CD4-positive, alpha-beta T cell treated with Interleukin-15 for 1 hour (primary cell): ENCODE data around the gene TPSB2.
"Not testable (repeated sequence)": the region's sequence is repeated elsewhere in the genome, so short reads cannot be mapped to it uniquely, and the experiment has no call there.

Experiments used
- DNase-seq: peaks from one replicate; pipeline ENCODE4 v3.0.0-alpha.2; 2020

Gene TPSB2

GRCh38 chr16:1239575-1239974 is 9.6 kb upstream of the TPSB2 start:
- DNase-seq = not testable (repeated sequence)

- not testable (repeated sequence) for DNase-seq
Measured at GRCh38 chr16:1238909-1239308, 8.9 kb upstream of the TPSB2 start.

GRCh38 chr16:1237990-1238389 is 8.0 kb upstream of the TPSB2 start:
- no peak for DNase-seq

- DNase-seq = not testable (repeated sequence)
Measured at GRCh38 chr16:1236659-1237058, 6.7 kb upstream of the TPSB2 start.

- not testable (repeated sequence) for DNase-seq
Measured at GRCh38 chr16:1232049-1232748, 2.2 kb upstream of the TPSB2 start.

GRCh38 chr16:1231301-1231700 is 1.3 kb upstream of the TPSB2 start:
- not testable (repeated sequence) for DNase-seq

GRCh38 chr16:1230471-1231212 is 658 bp upstream of the TPSB2 start:
- not testable (repeated sequence) for DNase-seq

GRCh38 chr16:1229476-1229875 is 508 bp downstream of the TPSB2 start:
- DNase-seq = not testable (repeated sequence)

- DNase-seq = not testable (repeated sequence)
Measured at GRCh38 chr16:1228227-1228626, 1.8 kb downstream of the TPSB2 start.

GRCh38 chr16:1226692-1227091 is 3.3 kb downstream of the TPSB2 start:
- DNase-seq = not testable (repeated sequence)

GRCh38 chr16:1225728-1226311 is 4.2 kb downstream of the TPSB2 start:
- DNase-seq = not testable (repeated sequence)

GRCh38 chr16:1225051-1225451 is 4.9 kb downstream of the TPSB2 start, which contains the start of gene TPSG1:
TSS of gene TPSG1 (minus strand) at chr16:1225268. CDS start at chr16:1225252, 16 bp downstream.
- DNase-seq = no peak

- no peak for DNase-seq
Measured at GRCh38 chr16:1224558-1224957, 5.4 kb downstream of the TPSB2 start.

GRCh38 chr16:1223355-1224214 is 6.4 kb downstream of the TPSB2 start:
- no peak for DNase-seq

GRCh38 chr16:1222553-1223354 is 7.2 kb downstream of the TPSB2 start:
- no peak for DNase-seq

GRCh38 chr16:1221628-1222552 is 8.1 kb downstream of the TPSB2 start:
- no peak for DNase-seq

- no peak for DNase-seq
Measured at GRCh38 chr16:1220841-1221627, 8.9 kb downstream of the TPSB2 start.

- DNase-seq = no peak
Measured at GRCh38 chr16:1220098-1220728, 9.8 kb downstream of the TPSB2 start.

- DNase-seq = no peak
Measured at GRCh38 chr16:1218930-1219611, 10.9 kb downstream of the TPSB2 start.
